Neural progenitor cell (in vitro differentiated cells): ENCODE results near the gene CACNA1D. TPM values are rescaled to one million over a fixed set of nuclear protein-coding genes. Genes with fewer than 3 reads are reported as not detected.

Source experiments
- DNase-seq: peaks from one replicate; pipeline ENCODE4 v3.0.0-alpha.2; 2016; ENCODE audit warnings: low spot score
- H2AFZ ChIP-seq: fragments of 200-600 bp; sonication (generic); replicated peaks from 2 replicates; pipeline ENCODE4 v1.6.1; 2016; ENCODE audit warnings: antibody characterized with exemption
- H3F3A ChIP-seq: fragments of 200-600 bp; sonication (generic); 2 replicates; pipeline ENCODE4 v1.6.1; 2016; ENCODE audit warnings: antibody characterized with exemption, low read depth
- H3K27ac ChIP-seq: fragments of 200-600 bp; sonication (generic); 2 replicates; pipeline ENCODE4 v1.5.1; 2016; ENCODE audit warnings: mild to moderate bottlenecking
- H3K27me3 ChIP-seq: fragments of 200-600 bp; sonication (generic); 2 replicates; pipeline ENCODE4 v1.6.1; 2016; ENCODE audit warnings: mild to moderate bottlenecking, moderate library complexity
- H3K36me3 ChIP-seq: fragments of 200-600 bp; sonication (generic); 2 replicates; pipeline ENCODE4 v1.5.1; 2016
- H3K4me1 ChIP-seq: fragments of 200-600 bp; sonication (generic); 2 replicates; pipeline ENCODE4 v1.6.1; 2016; ENCODE audit warnings: mixed run types
- H3K4me2 ChIP-seq: fragments of 200-600 bp; sonication (generic); 2 replicates; pipeline ENCODE4 v1.6.1; 2016
- H3K4me3 ChIP-seq: fragments of 200-600 bp; sonication (generic); 2 replicates; pipeline ENCODE4 v1.5.1; 2016
- H3K79me2 ChIP-seq: fragments of 200-600 bp; sonication (generic); 2 replicates; pipeline ENCODE4 v1.6.1; 2016; ENCODE audit warnings: low read depth
- H3K9ac ChIP-seq: fragments of 200-600 bp; sonication (generic); 2 replicates; pipeline ENCODE4 v1.6.1; 2016
- H3K9me3 ChIP-seq: fragments of 200-600 bp; sonication (generic); 2 replicates; pipeline ENCODE4 v1.5.1; 2016; ENCODE audit warnings: low read depth
- H4K20me1 ChIP-seq: fragments of 200-600 bp; sonication (generic); 2 replicates; pipeline ENCODE4 v1.6.1; 2016; ENCODE audit warnings: low read depth
- H3K27ac Mint-ChIP-seq: 3 replicates; pipeline ENCODE4 v1.8.0; 2021; ENCODE audit warnings: mixed read lengths
- H3K27me3 Mint-ChIP-seq: 2 replicates; pipeline ENCODE4 v1.8.0; 2022; ENCODE audit warnings: low read depth, mild to moderate bottlenecking, inconsistent platforms, moderate library complexity, mixed read lengths; ENCODE audit not compliant: insufficient read depth
- H3K36me3 Mint-ChIP-seq: 3 replicates; pipeline ENCODE4 v1.8.0; 2021; ENCODE audit warnings: mixed read lengths
- H3K4me1 Mint-ChIP-seq: 3 replicates; pipeline ENCODE4 v1.8.0; 2021; ENCODE audit warnings: mixed read lengths
- H3K4me3 Mint-ChIP-seq: 3 replicates; pipeline ENCODE4 v1.8.0; 2021; ENCODE audit warnings: mild to moderate bottlenecking, moderate library complexity, mixed read lengths
- H3K9me3 Mint-ChIP-seq: 3 replicates; pipeline ENCODE4 v1.8.0; 2020; ENCODE audit warnings: mixed read lengths
- CTCF ChIP-seq: fragments of 200-600 bp; sonication (generic); IDR thresholded peaks from 2 replicates; pipeline ENCODE4 v1.5.1; 2017; ENCODE audit warnings: antibody characterized with exemption, mild to moderate bottlenecking
- EZH2 ChIP-seq: fragments of 200-600 bp; sonication (generic); IDR thresholded peaks from 2 replicates; pipeline ENCODE4 v1.6.1; 2017; ENCODE audit warnings: antibody characterized with exemption, mild to moderate bottlenecking, moderate library complexity
- EZH2phosphoT487 ChIP-seq: fragments of 200-600 bp; sonication (generic); IDR thresholded peaks from 2 replicates; pipeline ENCODE4 v1.6.1; 2017; ENCODE audit warnings: antibody characterized with exemption
- total RNA-seq: library from RNA; depleted of rRNA; stranded (reverse); fragments of >200 nt; gene quantifications from 2 replicates; pipeline ENCODE4 v1.2.3, GENCODE V29; 2015; ENCODE audit warnings: low replicate concordance

Gene CACNA1D
- total RNA-seq, 1 donor from 2014 or later = 4.7 TPM

- Histone ChIP-seq H2AFZ (no peak overlapping the region), H3K27ac (no peak overlapping the region), H4K20me1 (no peaks in the 10 kb centered on the region), H3K27me3 (no peaks in the 10 kb centered on the region), H3K9ac (no peak overlapping the region), H3F3A (no peaks in the 10 kb centered on the region), H3K36me3 (no peaks in the 10 kb centered on the region), H3K4me2 (no peak overlapping the region), H3K4me3 (no peak overlapping the region), H3K79me2 (no peaks in the 10 kb centered on the region), H3K4me1 (no peaks in the 10 kb centered on the region), H3K9me3 (no peaks in the 10 kb centered on the region)
- Mint-ChIP-seq H3K27me3 (peaks cover 7% of the 10 kb centered on the region), H3K27ac (peak overlapping the region; percentile 25), H3K4me1 (peaks cover 17% of the 10 kb centered on the region), H3K9me3 (no peaks in the 10 kb centered on the region), H3K4me3 (no peak overlapping the region), H3K36me3 (no peaks in the 10 kb centered on the region)
- no peak for TF ChIP-seq EZH2
- no peak for TF ChIP-seq CTCF
- no peak for TF ChIP-seq EZH2phosphoT487
- DNase-seq = no peak
These were observed 316.9 kb downstream of the CACNA1D start for GRCh38 chr3:53811143-53811927.

GRCh38 chr3:53812434-53812833 lies 318.0 kb downstream of the CACNA1D start:
- no peaks in the 10 kb centered on the region for H3F3A ChIP-seq
- H4K20me1 ChIP-seq = no peaks in the 10 kb centered on the region
- H3K79me2 ChIP-seq = no peaks in the 10 kb centered on the region
- no peak overlapping the region for H3K9ac ChIP-seq
- peak; percentile 32 for DNase-seq
- Mint-ChIP-seq H3K36me3 (no peaks in the 10 kb centered on the region), H3K27ac (no peak overlapping the region), H3K4me1 (peaks cover 10% of the 10 kb centered on the region), H3K9me3 (no peaks in the 10 kb centered on the region), H3K4me3 (no peak overlapping the region), H3K27me3 (peaks cover 5% of the 10 kb centered on the region)
- no peak overlapping the region for H3K4me2 ChIP-seq
- no peak overlapping the region for H2AFZ ChIP-seq
- no peaks in the 10 kb centered on the region for H3K27me3 ChIP-seq
- H3K4me3 ChIP-seq = no peak overlapping the region
- H3K4me1 ChIP-seq = no peaks in the 10 kb centered on the region
- TF ChIP-seq CTCF = peak; percentile 7
- no peak for TF ChIP-seq EZH2phosphoT487
- TF ChIP-seq EZH2 = no peak
- H3K36me3 ChIP-seq = no peaks in the 10 kb centered on the region
- H3K27ac ChIP-seq = no peak overlapping the region
- H3K9me3 ChIP-seq = no peaks in the 10 kb centered on the region

DNA sequence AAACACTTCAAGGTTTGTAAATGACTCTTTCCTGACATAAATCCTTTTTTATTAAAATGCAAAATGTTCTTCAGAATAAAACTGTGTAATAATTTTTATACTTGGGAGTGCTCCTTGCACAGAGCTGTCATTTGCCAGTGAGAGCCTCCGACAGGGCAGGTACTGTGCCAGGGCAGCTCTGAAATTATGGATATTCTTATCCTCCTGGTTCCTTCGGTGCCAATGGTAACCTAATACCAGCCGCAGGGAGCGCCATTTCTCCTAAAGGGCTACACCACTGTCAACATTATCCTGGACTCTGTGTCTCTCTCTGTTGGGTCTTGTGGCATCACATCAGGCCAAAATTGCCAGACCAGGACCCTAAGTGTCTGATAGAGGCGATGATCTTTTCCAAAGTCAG lies 318.8 kb downstream of the CACNA1D start:
- Mint-ChIP-seq H3K9me3 (no peaks in the 10 kb centered on the region), H3K4me1 (peaks cover 7% of the 10 kb centered on the region), H3K36me3 (no peaks in the 10 kb centered on the region), H3K27ac (no peak overlapping the region), H3K27me3 (peaks cover 5% of the 10 kb centered on the region), H3K4me3 (no peak overlapping the region)
- DNase-seq = no peak
- TF ChIP-seq CTCF (no peak), EZH2 (no peak), EZH2phosphoT487 (no peak)
- H3K4me3 ChIP-seq = no peak overlapping the region
- no peak overlapping the region for H3K4me2 ChIP-seq
- H3K27me3 ChIP-seq = no peaks in the 10 kb centered on the region
- H3K79me2 ChIP-seq = no peaks in the 10 kb centered on the region
- no peaks in the 10 kb centered on the region for H3F3A ChIP-seq
- H2AFZ ChIP-seq = no peak overlapping the region
- H3K4me1 ChIP-seq = no peaks in the 10 kb centered on the region
- H3K9me3 ChIP-seq = no peaks in the 10 kb centered on the region
- no peak overlapping the region for H3K9ac ChIP-seq
- no peaks in the 10 kb centered on the region for H3K36me3 ChIP-seq
- H4K20me1 ChIP-seq = no peaks in the 10 kb centered on the region
- H3K27ac ChIP-seq = no peak overlapping the region
